Esophagus muscularis mucosa (tissue), 4 donors: ENCODE measurements around the gene CHRNA1.

Experiments
- CTCF ChIP-seq, 3 experiments: fragments of 200-600 bp in 2 of 3; fragments of 450-650 bp in 1 of 3; sonication (generic) in 2 of 3; IDR thresholded peaks; one replicate each; pipeline ENCODE4 v1.5.1; 2017 to 2019; ENCODE audit warnings: antibody characterized with exemption in 3 of 3, mild to moderate bottlenecking in 2 of 3, moderate library complexity in 1 of 3
- EP300 ChIP-seq: sonication (generic); formaldehyde crosslinking; IDR thresholded peaks from one replicate; pipeline ENCODE4 v1.6.1; 2017; ENCODE audit warnings: antibody characterized with exemption
- POLR2A ChIP-seq: fragments of 450-650 bp; IDR thresholded peaks from one replicate; pipeline ENCODE4 v1.6.1; 2017; ENCODE audit warnings: antibody characterized with exemption, moderate library complexity, mild to moderate bottlenecking, low read depth
- POLR2AphosphoS5 ChIP-seq, 2 donors: sonication (generic); formaldehyde crosslinking; IDR thresholded peaks; one replicate each; pipeline ENCODE4 v1.6.1; 2017; ENCODE audit warnings: antibody characterized with exemption in 2 of 2

GRCh38 chr2:174771136-174771535 lies 6.9 kb upstream of the CHRNA1 start:
- no peak for TF ChIP-seq CTCF (IDR thresholded peaks at IDR 0.05)
- TF ChIP-seq POLR2AphosphoS5 (IDR thresholded peaks at IDR 0.05): no peak
- no peak for TF ChIP-seq POLR2A
- no peak for TF ChIP-seq EP300
